HL-60 (cell line): ENCODE data around the gene BCL6B.

ENCODE experiments used
- DNase-seq, 2 experiments: peaks; one replicate each; pipeline ENCODE4 v3.0.0-alpha.2; 2010 to 2020; ENCODE audit warnings: low read depth in 1 of 2, low spot score in 1 of 2
- H3K27ac ChIP-seq: fragments of 250-450 bp; sonication (Bioruptor Pico); replicated peaks from 2 replicates; pipeline ENCODE4 v1.5.1; 2020; ENCODE audit warnings: mild to moderate bottlenecking, moderate library complexity
- H3K27me3 ChIP-seq: fragments of 250-450 bp; sonication (Bioruptor Pico); 2 replicates; pipeline ENCODE4 v1.5.1; 2021; ENCODE audit warnings: mild to moderate bottlenecking, moderate library complexity; ENCODE audit not compliant: insufficient read depth, poor library complexity, severe bottlenecking
- H3K4me3 ChIP-seq: replicated peaks from 2 replicates; pipeline ENCODE4 v1.5.1; 2011; ENCODE audit warnings: mild to moderate bottlenecking, control low read depth, low read length; ENCODE audit not compliant: insufficient read depth
- GABPA ChIP-seq: IDR thresholded peaks from 2 replicates; pipeline ENCODE4 v1.6.1; 2012; ENCODE audit warnings: low read depth
- POLR2AphosphoS5 ChIP-seq: IDR thresholded peaks from 2 replicates; pipeline ENCODE4 v1.6.1; 2012; ENCODE audit warnings: low read depth
- REST ChIP-seq: IDR thresholded peaks from 2 replicates; pipeline ENCODE4 v1.6.1; 2012; ENCODE audit warnings: low read depth; ENCODE audit not compliant: insufficient replicate concordance
- SPI1 ChIP-seq: IDR thresholded peaks from 2 replicates; pipeline ENCODE4 v1.6.1; 2012; ENCODE audit warnings: low read depth, mild to moderate bottlenecking, borderline replicate concordance
- TF ChIP-seq, protein P1 (sequence below): IDR thresholded peaks from one replicate; pipeline ENCODE4 v1.5.1; 2011; ENCODE audit warnings: low read length, control low read depth, inconsistent platforms; ENCODE audit not compliant: insufficient read depth

The BCL6B gene

DNA sequence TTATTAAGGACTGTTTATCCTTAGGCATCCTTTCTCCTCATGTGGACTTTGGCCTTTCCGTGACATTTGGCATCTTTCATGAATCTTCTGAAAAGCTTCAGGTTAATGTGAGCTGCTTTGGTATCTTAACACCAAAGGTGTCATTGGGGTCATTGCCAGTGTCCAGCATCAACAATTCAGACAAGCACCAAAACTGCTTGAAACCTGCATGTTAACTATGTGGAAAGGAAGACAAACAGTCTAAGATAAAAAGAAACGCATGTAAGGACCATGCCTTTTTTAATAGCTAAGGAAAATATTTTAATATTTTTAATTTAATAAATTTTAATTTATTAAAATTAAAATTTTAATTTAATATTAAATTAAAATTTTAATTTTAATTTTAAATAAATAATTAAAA, 19.1 kb upstream of the BCL6B start:
- Histone ChIP-seq H3K27me3 (no peaks in the 10 kb centered on the region), H3K4me3 (no peak overlapping the region), H3K27ac (no peak overlapping the region)
- TF ChIP-seq GABPA (no peak), SPI1 (no peak), REST (no peak), POLR2AphosphoS5 (no peak)
- TF ChIP-seq, protein P1, sequence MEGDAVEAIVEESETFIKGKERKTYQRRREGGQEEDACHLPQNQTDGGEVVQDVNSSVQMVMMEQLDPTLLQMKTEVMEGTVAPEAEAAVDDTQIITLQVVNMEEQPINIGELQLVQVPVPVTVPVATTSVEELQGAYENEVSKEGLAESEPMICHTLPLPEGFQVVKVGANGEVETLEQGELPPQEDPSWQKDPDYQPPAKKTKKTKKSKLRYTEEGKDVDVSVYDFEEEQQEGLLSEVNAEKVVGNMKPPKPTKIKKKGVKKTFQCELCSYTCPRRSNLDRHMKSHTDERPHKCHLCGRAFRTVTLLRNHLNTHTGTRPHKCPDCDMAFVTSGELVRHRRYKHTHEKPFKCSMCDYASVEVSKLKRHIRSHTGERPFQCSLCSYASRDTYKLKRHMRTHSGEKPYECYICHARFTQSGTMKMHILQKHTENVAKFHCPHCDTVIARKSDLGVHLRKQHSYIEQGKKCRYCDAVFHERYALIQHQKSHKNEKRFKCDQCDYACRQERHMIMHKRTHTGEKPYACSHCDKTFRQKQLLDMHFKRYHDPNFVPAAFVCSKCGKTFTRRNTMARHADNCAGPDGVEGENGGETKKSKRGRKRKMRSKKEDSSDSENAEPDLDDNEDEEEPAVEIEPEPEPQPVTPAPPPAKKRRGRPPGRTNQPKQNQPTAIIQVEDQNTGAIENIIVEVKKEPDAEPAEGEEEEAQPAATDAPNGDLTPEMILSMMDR: no peak
- DNase-seq: no peak

DNA sequence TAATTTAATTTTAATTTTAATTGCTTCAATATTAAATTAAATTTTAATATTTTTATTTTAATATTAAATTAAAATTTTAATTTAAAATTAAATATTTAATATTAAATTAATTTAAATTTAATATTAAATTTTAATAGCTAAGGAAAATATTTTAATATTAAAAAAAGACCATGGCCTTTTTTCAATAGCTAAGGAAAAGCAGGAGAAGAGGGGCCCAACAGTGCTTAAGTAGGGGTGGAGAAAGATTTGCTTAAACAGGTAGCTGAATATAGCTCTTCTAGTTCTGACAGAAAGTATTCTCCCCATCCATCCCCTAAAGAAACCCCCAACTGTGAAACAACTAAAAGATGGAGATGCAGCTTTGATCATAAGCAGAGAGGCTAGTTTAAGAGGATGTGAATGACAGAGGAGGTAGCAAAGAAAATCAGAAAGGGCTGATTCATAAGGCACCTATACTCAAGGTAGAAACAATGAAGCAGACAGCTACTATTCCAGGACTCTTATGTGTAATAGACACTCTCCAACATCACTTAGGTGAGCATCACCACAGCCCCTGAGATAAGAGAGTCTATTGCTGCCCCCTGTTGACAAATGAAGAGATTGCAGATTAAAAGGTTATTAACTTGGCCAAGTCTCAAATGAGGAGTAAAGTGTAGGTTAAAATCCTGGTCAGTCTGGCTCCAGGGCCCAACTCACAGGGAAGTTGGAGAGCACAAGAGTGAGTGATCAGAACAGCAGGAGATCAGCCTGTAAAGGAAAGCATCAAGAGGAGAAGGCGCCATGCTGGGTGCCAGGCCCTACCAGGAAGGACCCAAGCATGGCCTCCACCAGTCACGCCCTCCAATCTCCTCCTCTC, 18.2 kb upstream of the BCL6B start:
- TF ChIP-seq GABPA (no peak), REST (no peak)
- TF ChIP-seq, protein P1: no peak
- no peak overlapping the region for H3K4me3 ChIP-seq
- no peak overlapping the region for H3K27ac ChIP-seq
- no peaks in the 10 kb centered on the region for H3K27me3 ChIP-seq
- DNase-seq: peak in 1 of 2 experiments; percentile 47

DNA sequence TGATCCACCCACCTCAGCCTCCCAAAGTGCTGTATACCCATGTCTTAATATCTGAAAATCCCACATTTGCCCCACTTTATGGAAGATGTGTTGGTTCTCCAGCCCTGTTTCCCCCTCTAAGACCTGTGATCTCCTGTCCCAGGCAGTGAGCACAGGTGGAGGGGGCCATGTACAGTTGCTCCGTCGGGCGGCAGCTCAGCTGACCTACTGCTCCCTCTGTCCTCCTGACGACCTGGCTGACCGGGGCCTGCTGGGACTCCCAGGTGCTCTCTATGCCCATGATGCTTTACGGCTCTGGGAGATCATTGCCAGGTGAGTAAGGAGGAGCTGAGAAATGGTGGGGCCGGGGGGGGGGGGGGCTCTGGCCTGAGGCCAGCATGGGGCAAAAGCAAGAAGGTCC, 17.1 kb upstream of the BCL6B start:
- TF ChIP-seq GABPA (no peak), SPI1 (no peak), POLR2AphosphoS5 (no peak), REST (no peak)
- TF ChIP-seq, protein P1: no peak
- H3K27ac ChIP-seq: no peak overlapping the region
- no peak overlapping the region for H3K4me3 ChIP-seq
- H3K27me3 ChIP-seq: no peaks in the 10 kb centered on the region
- no peak for DNase-seq
